HG03280 (cell line): Measurements from ENCODE around the gene KIF6.
"Not testable (repeated sequence)": the region's sequence is repeated elsewhere in the genome, so short reads cannot be mapped to it uniquely, and the experiment has no call there.

Experiments
- ATAC-seq: cut with Tn5 transposase; IDR thresholded peaks from one replicate; pipeline ENCODE4 v1.9.1; 2021; ENCODE audit warnings: mild to moderate bottlenecking, moderate library complexity; ENCODE audit not compliant: unreplicated experiment

The KIF6 gene

DNA sequence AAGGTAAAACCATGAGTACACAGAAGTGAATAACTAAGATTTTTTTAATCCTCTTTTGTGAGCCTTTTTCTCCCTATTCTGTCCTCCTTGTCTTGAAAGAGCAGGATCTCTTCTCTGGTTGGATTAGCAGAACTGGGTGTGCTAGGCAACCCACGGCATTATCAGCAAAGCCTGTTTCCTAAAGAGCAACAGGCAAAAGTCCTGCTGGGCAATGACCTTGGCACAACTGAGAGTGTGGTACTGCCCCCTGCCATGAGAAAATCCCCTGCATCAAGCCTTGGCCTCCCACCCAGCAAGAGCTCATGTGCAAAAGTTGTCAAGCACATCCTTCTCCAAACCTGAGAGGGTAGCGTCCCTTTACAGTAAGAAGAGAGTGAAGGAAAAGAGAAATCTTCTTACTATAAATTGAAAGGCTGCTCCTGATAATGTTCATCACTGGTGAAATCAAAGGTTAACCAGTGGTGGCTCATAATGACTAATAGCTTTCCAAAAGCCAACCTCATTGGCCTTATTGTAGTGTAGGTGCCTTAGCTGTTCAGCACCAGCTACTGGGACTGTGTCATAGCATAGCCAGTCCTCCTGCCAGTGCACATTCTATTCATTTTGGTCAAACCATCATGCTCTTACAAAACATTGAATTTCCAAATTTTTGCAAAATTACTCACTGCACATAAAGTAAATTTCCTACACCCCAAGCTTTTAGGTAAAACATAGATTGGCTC is 17.1 kb downstream of the KIF6 start:
- no peak for ATAC-seq

DNA sequence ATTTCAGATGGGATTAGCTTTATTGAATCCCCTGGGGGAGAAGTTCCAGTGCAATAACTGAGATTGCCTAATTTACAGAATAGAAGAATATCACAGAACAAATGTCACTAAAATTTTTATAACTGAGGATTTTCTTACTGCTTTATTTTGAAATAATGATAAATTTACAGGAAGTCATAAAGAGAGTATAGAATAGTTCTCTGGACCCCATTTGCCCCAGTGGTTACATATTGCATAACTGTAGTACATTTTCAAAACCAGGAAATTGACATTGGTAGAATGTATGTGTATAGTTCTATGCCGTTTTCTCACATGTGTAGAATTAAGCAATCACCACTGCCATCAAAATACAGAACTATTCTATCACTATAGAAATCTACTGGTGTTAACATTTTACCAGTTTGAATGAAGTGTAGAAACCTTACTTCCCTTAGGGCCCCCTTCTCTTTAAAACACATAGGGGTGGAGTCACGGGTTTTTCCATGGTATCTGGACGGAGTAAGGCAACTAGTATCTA is 18.3 kb downstream of the KIF6 start:
- no peak for ATAC-seq

DNA sequence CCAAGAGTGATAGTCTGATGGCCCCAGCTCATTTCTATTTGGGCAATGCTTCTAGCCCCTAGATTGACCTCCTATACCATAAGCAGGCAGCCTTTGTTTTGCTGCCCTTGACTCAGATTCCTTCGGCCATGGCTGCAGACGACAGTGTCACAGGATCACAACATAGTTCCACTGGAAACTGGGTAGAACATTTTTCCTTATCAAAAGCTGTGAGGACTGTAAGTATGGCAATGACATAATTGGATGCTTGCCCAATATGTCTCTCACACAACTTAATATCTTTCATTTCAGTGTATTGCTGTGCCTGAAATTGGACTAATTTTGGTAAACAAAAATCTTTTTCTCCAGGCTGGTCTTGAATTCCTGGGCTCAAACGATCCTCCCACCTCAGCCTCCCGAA is 22.9 kb downstream of the KIF6 start:
- no peak for ATAC-seq

DNA sequence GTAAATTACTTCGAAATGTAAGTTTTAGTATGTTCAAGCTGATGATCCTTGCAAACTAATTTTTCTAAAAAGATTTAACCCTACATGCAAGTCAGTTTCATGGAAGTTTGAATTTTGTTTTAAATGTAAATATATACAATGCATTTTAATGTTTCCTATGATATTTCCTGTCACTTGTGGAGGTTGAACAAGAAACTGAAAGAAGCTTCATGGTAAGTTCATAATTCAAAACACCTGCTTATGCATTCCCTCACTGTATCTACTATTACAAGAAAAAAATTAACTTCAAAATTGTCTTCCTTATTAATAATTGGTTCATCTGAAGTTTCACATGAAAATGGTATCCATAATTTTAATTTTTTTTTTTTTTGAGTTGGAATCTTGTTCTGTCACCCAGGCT is 24.8 kb downstream of the KIF6 start:
- ATAC-seq, result no peak

DNA sequence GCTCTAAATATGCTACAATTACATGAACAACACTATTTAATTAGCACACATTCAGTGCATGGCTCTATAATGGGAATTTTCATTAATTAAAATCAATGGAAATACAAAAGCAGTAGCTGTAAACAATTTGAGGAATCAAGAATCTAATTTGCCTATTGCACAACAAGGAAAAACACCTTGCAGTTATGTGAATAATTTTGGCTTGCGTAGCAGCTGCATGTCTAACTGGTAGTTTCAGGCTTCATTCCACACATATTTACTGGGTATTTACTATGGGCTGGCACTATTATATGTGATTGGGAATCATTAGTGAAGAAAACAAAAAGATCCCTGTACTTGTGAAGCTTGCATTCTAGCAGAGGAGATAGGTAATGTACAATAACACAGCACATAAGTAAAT is 26.4 kb downstream of the KIF6 start:
- ATAC-seq, result no peak

DNA sequence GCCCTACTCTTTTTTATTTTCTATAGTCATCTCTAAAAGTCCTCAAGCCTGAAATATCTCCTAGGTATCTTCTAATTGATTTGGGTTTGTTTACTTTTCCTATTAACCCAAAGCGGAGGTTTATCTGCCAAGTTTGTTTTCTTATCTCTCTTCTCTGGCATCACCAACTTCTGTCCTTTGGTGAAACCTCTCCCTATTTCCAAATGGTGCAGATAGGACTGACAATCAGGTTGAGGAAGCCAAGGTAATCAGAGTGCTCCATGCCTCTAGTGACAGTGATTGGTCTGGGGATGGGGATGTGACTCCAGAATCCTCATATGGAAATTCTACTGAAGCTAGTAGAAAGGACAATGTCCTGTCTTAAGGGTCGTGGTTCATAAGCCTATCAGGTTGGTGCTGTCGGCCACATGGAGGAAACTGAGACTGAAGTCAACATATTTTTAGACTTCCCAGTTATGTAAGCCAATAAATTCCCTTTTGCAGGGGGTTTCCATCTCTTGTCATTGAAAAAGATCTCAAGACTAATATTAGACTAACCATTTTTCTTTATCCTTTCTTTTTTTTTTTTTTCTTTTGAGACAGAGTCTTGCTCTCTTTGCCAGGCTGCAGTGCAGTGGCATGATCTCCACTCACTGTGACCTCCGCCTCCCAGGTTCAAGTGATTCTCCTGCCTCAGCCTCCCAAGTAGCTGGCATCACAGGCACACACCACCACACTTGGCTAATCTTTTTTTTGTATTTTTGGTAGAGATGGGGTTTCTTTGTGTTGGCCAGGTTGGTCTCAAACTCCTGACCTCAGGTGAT is 28.0 kb downstream of the KIF6 start:
- no peak for ATAC-seq

DNA sequence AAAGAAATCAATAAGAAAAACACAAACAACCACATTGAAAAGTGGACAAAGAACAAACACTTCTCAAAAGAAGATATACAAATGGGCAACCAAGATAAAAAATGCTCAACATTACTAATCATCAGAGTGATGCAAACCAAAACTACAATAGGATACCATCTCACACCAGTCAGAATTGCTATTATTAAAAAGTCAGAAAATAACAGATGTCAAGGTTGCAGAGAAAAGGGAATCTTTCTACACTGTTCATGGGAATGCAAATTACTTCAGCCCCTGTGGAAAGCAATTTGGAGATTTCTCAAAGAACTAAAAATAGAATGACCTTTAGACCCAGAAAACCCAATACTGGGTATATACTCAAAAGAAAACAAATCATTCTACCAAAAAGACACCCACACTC is 29.8 kb downstream of the KIF6 start:
- no peak for ATAC-seq

DNA sequence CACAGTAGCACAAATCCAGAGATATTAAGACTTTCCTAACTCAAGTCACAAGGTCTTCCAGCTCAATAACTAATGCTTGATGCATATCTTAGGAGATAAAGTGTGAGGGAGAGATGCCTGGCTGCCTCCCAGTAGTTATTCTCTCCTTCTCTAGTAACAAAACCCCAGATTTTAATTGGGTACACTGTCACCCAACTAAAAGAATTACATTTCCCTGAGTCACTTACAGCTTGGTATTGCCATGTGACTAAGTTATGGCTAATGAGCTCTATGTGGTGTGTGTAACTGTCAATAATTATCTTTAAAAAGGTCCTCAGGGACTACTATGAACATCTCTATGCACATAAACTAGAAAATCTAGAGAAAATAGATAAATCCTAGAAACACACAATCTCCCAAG is 32.0 kb downstream of the KIF6 start:
- ATAC-seq, result no peak

DNA sequence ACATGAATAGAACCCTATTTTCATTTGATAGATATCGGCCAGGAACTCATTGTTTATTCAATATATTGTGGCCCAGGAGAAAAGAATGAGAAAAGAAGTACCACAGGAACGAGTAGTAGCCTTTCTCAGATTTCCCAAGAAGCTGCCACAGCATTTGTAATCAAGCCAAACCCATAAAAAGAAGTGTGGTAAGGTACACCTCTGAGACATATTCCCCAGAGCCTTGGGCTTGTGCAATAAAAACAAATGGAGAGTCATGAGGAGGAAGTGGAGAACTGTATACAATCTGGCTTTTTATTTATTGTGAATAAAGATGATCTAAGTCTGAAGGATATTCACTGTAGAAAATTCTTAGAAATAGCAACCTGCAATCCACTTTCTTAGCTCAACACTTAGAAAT is 36.7 kb downstream of the KIF6 start:
- no peak for ATAC-seq

DNA sequence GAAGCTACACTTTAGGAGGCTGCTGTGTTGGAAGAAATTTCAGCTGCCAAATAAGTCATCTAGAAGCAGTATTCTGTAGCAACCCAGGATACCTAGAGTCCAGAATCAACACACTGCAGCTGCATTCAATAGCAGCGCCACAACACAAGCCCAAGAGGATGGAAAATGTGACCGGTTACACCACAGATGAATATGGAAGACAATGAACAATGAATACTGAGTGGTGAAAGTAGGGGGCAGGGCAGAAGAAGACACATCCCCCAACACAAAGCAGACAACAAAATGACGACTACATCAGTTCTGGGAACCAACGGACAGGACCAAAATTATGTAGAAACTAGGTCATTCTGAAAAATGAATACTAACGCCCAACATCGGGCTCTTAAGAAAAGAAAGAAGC is 38.2 kb downstream of the KIF6 start:
- ATAC-seq, result no peak

DNA sequence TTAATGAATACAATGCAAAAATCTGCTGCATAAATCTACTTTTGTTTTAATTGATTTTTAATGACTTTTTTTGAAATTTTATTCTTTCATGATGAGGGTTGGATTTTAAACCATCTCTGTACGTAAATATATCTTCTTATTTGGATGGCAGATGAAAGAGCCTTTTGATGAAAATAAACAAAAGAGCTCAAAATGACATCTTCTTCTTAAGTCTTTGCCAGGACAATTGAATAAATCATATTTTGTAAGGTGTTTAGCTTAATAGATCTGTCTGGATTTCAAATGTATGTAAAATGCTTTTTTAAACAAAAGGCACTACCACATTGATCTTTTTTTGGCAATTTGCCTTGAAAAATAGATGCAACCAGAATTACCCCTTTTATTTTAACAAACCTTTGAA is 39.3 kb downstream of the KIF6 start:
- ATAC-seq, result no peak

DNA sequence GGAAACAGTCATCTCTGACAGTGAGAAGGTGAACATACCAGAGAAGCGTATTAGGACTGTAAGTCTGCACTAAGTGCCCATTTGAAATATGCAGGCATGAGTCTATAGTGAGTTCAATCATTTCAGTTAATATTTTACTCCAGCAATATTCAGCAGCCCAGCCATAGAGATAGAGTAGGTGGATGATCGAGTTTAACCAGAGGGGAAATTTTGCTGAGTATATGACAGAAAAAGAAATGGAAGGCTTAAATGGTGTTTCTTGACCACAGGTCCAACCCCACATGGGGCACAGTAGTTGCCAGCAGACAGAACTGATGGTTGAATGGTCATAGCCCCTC is 39.8 kb downstream of the KIF6 start:
- ATAC-seq, result no peak

DNA sequence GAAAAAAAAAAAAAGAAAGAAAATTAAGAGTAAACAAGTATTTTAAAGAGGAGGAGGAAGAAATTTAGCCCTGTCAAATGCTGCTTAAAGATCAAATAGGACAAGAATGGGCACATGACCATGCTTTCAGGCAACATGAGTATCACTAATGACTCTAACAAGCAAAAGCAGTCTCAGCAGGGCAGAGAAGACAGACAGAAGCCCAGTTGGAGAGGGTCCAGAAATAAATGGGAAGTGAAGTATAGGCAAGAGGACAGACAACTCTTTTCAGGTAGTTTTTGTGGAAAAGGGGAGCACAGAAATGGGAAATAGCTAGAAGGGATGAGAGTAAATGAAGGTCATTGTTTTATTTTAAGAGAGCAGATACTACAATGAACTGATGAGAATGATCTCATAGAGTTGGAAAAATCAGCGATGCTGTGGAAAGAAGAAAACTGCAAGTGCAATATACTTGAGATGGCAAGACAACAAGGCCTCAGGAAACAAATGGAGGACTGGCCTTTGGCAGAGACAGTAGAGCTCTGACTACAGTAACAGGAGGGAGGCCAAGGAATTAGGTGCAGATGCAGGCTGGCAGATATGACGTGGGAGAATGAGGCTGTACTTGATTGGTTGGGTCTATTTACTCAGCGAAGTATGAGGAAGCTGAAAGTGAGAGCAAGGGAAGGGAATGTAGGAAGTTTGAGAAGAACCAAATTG is 40.3 kb downstream of the KIF6 start:
- no peak for ATAC-seq

DNA sequence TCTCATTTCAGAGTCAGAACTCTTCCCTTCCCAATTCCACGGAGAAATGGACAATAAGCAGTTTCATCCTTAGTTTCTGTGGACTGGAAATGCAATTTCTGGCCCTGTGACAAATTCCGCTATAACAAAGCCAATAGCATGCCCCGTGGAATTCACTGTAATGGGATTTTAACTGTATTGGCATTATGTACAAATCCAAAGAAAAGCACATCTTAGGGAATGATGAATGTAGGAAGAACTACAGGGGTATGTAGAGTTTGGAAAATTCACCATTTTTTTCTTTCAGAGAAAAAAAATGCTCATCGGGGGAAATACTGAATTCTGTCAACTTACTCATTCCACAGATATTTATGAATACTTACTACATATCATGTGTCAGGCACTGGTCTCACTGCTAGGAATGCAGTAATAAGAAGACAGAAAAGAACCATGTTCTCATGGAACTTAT is 43.5 kb downstream of the KIF6 start:
- ATAC-seq, result no peak

DNA sequence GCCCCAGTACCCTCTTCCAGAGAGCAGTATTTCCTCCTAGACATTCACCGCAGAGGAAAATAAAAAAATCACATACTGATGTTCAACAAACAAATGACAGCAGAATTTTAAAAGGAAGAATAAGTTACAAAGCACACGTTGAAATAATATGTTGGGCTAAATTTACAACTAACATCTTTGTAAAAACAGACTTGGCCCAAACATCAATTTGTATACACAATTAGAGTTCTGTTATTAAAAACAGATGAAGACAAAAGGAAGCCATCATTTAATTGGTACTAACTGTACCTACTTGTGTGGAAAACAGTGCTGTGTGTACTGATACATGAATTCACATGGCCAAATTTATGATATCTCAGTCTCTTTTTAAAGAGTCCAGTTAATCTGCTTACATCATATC is 46.3 kb downstream of the KIF6 start:
- no peak for ATAC-seq

DNA sequence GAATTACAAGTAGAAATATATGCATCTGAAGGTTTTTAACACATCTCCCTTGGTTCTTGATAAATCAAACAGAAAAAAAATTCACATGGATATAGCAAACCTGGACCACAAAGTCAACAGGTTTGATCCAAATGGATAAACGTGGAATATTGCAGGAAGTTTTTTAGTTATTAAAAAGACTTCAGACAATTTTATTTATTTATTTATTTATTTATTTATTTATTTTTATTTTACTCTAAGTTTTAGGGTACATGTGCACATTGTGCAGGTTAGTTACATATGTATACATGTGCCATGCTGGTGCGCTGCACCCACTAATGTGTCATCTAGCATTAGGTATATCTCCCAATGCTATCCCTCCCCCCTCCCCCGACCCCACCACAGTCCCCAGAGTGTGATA is 47.9 kb downstream of the KIF6 start:
- not testable (repeated sequence) for ATAC-seq

DNA sequence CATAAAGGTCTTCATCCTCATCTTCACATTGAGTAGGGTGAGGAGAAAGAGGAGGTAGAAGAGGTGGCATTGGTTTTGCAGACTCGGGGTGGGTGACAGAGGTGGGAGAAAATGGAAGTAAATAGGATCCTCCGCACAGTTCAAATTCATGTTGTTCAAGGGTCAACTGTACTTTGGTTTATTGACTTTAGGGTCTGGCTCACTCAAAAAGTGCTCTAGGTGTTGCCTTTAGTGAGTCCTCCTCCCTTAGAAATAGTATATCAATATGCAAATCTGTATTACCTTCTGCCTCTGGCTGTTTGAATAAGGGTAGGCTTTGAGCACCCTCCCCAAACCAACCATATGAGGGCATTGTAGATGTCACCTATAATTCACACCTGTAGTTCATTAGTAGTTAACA is 54.7 kb downstream of the KIF6 start:
- no peak for ATAC-seq

DNA sequence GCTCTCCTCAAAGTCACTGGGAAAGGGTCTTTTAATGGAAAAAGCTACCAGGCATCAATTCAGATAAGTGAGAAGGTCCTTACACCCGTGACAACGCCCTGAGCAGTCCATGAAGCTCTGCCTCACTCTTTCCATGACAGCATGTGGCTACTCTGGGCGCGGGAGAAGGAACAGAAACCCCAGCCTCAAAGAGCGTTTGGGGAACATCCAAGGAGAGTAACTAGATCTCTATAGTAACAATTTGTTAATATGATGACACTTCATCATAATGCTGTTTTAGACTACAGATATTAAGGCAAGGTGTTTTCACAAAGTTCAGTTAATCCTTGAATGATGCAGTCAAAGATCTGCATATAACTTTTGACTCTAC is 55.2 kb downstream of the KIF6 start:
- ATAC-seq, result no peak

DNA sequence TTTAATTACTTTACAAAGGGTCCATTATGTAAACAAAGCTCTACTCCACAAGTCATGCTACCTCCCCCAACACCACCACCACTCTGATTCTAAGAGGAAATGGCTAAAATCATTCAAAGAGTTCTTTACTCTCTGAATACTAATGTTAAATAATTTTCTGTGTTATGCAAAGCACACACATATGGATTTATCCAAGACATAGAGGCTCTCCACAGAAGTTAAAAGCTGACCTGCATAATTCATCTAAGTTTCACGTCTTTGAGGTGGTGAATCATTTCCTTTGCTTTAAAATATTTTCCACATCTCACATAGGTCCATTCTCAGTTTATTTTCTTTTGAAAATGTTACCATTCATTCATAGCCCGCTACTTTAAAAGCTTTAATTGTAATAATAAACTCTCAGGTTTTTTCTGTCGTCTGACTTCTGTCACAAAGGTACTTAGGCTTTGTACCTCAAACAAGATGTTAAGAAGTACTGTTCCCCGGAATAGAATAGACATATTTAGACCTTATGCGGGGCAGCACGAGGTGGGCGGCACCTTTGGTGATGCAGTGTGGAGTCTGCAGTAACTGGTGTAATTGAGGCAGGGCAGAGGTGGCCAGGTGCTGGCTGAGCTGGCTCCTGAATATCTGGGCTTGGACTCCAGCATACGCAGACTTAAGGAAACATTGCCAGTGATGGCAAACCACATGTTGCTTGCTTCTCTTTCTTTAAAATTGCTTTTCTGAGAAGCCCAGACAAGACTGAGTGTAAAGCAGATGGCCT is 55.8 kb downstream of the KIF6 start:
- no peak for ATAC-seq

DNA sequence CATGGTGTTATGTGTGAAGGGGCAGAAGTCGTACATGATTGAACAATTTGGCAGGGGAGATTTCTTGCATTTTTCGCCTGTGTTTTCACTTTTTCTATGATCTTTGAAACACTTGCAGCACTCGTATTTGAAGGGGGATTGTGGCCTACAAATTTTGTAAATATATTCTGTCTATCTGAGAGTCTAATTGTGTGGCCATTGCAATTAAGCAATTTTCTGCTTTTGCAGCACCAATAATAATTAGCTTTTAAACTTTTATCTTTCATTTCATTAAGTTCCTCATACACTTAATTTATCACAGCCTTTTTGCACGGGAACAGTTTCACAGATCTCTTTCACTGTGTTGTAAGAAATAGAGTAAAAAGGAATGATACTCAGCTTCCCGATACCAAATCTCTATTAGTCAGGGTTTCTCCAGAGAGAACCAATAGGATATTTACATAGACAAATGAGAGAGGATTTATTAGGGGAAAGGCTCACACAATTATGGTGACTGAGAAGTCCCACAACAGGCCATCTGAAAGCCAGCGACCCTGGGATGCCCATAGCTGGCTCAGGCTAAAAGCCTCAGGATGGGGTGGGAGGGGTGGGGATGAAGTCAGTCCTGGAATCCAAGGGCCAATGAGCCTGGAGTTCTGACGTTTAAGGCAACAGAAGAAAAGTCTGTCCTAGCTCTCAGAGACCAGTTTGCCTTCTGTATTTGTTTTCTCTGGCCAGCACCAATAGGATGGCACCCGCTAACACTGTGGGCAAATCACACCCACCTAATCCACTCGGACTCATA is 58.3 kb downstream of the KIF6 start:
- no peak for ATAC-seq
